K562 (cell line): ENCODE data around the gene PGAP3. TPM values are rescaled to one million over a fixed set of nuclear protein-coding genes. Genes with fewer than 3 reads are reported as not detected.

ENCODE experiments used
- CEBPZ ChIP-seq: fragments of 150-350 bp; IDR thresholded peaks from 2 replicates; pipeline ENCODE4 v1.6.1; 2014; ENCODE audit warnings: low read depth, mild to moderate bottlenecking, low read length, borderline replicate concordance
- CREB3L1 ChIP-seq: fragments of 450-650 bp; IDR thresholded peaks from 2 replicates; pipeline ENCODE4 v1.6.1; 2014; ENCODE audit warnings: low read depth, mild to moderate bottlenecking, moderate library complexity, borderline replicate concordance
- CTCF ChIP-seq, 3 experiments: IDR thresholded peaks in 2 of 3; conservative IDR thresholded peaks in 1 of 3; 2 replicates each; pipeline ENCODE4 v1.5.1; 2011 to 2012; ENCODE audit warnings: low read length in 3 of 3, mild to moderate bottlenecking in 3 of 3, control low read depth in 2 of 3, improper control_type of control experiment in 1 of 3, inconsistent platforms in 1 of 3, low read depth in 1 of 3, mixed read lengths in 1 of 3, moderate library complexity in 1 of 3; ENCODE audit not compliant: insufficient read depth in 2 of 3
- HIVEP1 ChIP-seq: fragments of 250-450 bp; sonication (Bioruptor Pico); IDR thresholded peaks from 2 replicates; pipeline ENCODE4 v1.4.0; 2020; ENCODE audit warnings: mild to moderate bottlenecking
- KAT7 ChIP-seq: sonication (generic); formaldehyde crosslinking; IDR thresholded peaks from 2 replicates; pipeline ENCODE4 v1.8.0; 2022; ENCODE audit warnings: missing genetic modification reagents, mild to moderate bottlenecking, borderline replicate concordance
- KDM2B ChIP-seq: fragments of 250-450 bp; sonication (Bioruptor Pico); IDR thresholded peaks from 2 replicates; pipeline ENCODE4 v1.8.0; 2021; ENCODE audit warnings: mild to moderate bottlenecking, moderate library complexity
- MYC ChIP-seq, 2 experiments: fragments of 250-450 bp in 1 of 2; sonication (Bioruptor Pico) in 1 of 2; IDR thresholded peaks; 2 replicates each; pipeline versions ENCODE4 v1.5.1 to v1.6.1; 2012 to 2021; ENCODE audit warnings: low read depth in 2 of 2, borderline replicate concordance in 1 of 2, improper control_type of control experiment in 1 of 2, low read length in 1 of 2, mild to moderate bottlenecking in 1 of 2, moderate library complexity in 1 of 2
- NCOA4 ChIP-seq: fragments of 450-650 bp; IDR thresholded peaks from 2 replicates; pipeline ENCODE4 v1.6.1; 2018; ENCODE audit warnings: mild to moderate bottlenecking; ENCODE audit not compliant: partially characterized antibody
- SMAD4 ChIP-seq: fragments of 250-450 bp; sonication (Bioruptor Pico); conservative IDR thresholded peaks from 2 replicates; pipeline ENCODE4 v1.8.0; 2021; ENCODE audit warnings: inconsistent platforms, mild to moderate bottlenecking, moderate library complexity
- TCF3 ChIP-seq: sonication (generic); formaldehyde crosslinking; IDR thresholded peaks from 2 replicates; pipeline ENCODE4 v1.4.0; 2020; ENCODE audit warnings: mild to moderate bottlenecking, missing genetic modification reagents
- TCFL5 ChIP-seq: fragments of 250-450 bp; sonication (Bioruptor Pico); conservative IDR thresholded peaks from 2 replicates; pipeline ENCODE4 v1.6.1; 2021; ENCODE audit warnings: mild to moderate bottlenecking, moderate library complexity, matching md5 sums
- ZC3H11A ChIP-seq: IDR thresholded peaks from 2 replicates; pipeline ENCODE4 v1.6.1; 2012; ENCODE audit warnings: low read depth, low read length, improper control_type of control experiment
- polyA plus RNA-seq, 8 experiments: library from polyadenylated mRNA; depleted of rRNA in 4 of 8; stranded (reverse) in 5 of 8; unstranded in 3 of 8; fragments of >200 nt; fragmentation: Nextera tagmentation in 2 of 8; fragmentation: Illumina TruSeq in 1 of 8; extraction: Ambion mirVana in 2 of 8; extraction: Trizol in 1 of 8; gene quantifications; 2 replicates each; pipeline versions ENCODE4 v1.2.1 to v1.2.3, GENCODE V29; 2011 to 2014; ENCODE audit warnings: inconsistent platforms in 1 of 8, missing spikeins in 1 of 8
- total RNA-seq, 7 experiments: library from RNA; depleted of rRNA in 6 of 7; stranded (reverse); fragments of >200 nt in 6 of 7; fragmentation: Illumina TruSeq in 2 of 7; extraction: Trizol in 2 of 7; gene quantifications; 2 replicates each; pipeline versions ENCODE4 v1.2.1 to v1.2.3, GENCODE V29; 2011 to 2021; ENCODE audit warnings: low replicate concordance in 1 of 7

Gene PGAP3
- total and polyA plus RNA-seq, 9 of the 15 experiments (the other 6 are each of a cell fraction or from before 2014, with no cell fraction given), result 0.38 to 9.4 (median 4.5) TPM

GRCh38 chr17:39650121-39650579 is 37.7 kb downstream of the PGAP3 start (continued):
- peak; percentile 71; the same call in 1 of the 2 replicates for TF ChIP-seq CREB3L1
- no peak for TF ChIP-seq TCFL5 (CRISPR knock-in tag)
- peak; percentile 56; the same call in 1 of the 2 replicates for TF ChIP-seq TCF3 (CRISPR knock-in tag)
- TF ChIP-seq CTCF (IDR thresholded peaks at IDR 0.05 in 2 of 3, conservative IDR thresholded peaks at IDR 0.05 in 1 of 3; ENCODE audit: insufficient read depth in 2 of 3, low read depth in 1 of 3, low read length in 3 of 3), result 0 out of 6 replicates have a peak, but pooled peaks of 1 of the 3 experiments have one; percentile 0
- TF ChIP-seq KAT7 (CRISPR knock-in tag), result no peak
- no peak for TF ChIP-seq ZC3H11A
- TF ChIP-seq CEBPZ, result no peak
- no peak for TF ChIP-seq KDM2B (CRISPR knock-in tag)
- peak; percentile 8 for TF ChIP-seq NCOA4
- TF ChIP-seq SMAD4, result peak; percentile 85
- TF ChIP-seq MYC (IDR thresholded peaks at IDR 0.05; ENCODE audit: low read depth, low read length), result peak; percentile 96
- no peak for TF ChIP-seq MYC (CRISPR knock-in tag; IDR thresholded peaks at IDR 0.05; ENCODE audit: borderline replicate concordance, low read depth)
- no peak for TF ChIP-seq HIVEP1 (CRISPR knock-in tag)
